GM21717 (cell line): Measurements from ENCODE around the gene DACH1.

ENCODE experiments used
- ATAC-seq: cut with Tn5 transposase; IDR thresholded peaks from one replicate; pipeline ENCODE4 v1.9.1; 2021; ENCODE audit warnings: mild to moderate bottlenecking, moderate library complexity; ENCODE audit not compliant: unreplicated experiment

The DACH1 gene

DNA sequence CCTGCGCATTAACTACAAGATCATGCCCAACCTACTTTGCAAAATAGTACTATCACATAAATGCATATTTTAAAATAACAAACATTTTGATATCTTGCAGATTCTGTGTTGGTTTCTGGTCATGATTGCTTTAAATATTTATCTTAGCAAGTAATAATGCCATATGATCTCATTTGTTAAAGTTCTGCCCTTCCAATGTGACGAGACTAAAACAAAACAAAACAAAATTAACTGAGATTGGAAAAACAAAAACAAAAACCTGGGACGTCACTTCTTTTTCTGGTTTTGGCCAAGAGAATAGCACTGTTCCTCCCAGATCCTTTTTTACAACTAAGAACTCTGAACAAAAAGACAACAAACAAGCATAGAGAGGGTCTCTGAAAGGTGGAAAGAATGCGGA is 436.3 kb downstream of the DACH1 start:
- ATAC-seq, result no peak

GRCh38 chr13:71417205-71417604 is 449.8 kb downstream of the DACH1 start:
- ATAC-seq, result no peak

- no peak for ATAC-seq
These were observed 454.8 kb downstream of the DACH1 start for GRCh38 chr13:71412231-71412630.

GRCh38 chr13:71408416-71408815 is 458.6 kb downstream of the DACH1 start:
- no peak for ATAC-seq

- no peak for ATAC-seq
These were observed 467.3 kb downstream of the DACH1 start for GRCh38 chr13:71399631-71400215.

- no peak for ATAC-seq
These were observed 470.9 kb downstream of the DACH1 start for GRCh38 chr13:71396149-71396548.

DNA sequence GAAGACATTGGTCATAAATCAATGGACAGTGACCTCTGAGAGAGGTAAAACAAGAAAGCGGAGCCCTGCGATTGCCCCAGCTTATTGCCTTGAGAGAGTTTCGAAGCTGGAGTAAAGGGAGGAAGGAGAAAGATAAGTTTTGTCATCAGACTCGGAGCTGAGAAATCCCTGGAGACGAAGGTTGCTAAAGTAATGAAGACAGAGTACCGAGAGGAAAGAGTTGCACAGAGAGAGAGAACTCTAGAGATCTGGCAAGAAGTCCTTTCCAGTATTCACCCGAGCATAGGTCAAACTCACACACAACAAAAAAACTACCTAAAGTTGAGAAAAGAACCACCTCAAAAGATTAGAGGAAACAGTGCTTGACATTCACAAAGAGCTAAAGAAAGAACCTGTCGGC is 472.0 kb downstream of the DACH1 start:
- ATAC-seq, result no peak

GRCh38 chr13:71394176-71394575 is 472.8 kb downstream of the DACH1 start:
- no peak for ATAC-seq
